Stimulated activated CD4-positive, alpha-beta T cell treated with anti-CD3 and anti-CD28 coated beads, Interleukin-12 subunit alpha, Interleukin-12 subunit beta, amount 100 ng/mL, for 4 hours (primary cell): ENCODE results near the gene TOP3A.

Experiments used
- DNase-seq: peaks from one replicate; pipeline ENCODE4 v3.0.0-alpha.2; 2020

Gene TOP3A

DNA sequence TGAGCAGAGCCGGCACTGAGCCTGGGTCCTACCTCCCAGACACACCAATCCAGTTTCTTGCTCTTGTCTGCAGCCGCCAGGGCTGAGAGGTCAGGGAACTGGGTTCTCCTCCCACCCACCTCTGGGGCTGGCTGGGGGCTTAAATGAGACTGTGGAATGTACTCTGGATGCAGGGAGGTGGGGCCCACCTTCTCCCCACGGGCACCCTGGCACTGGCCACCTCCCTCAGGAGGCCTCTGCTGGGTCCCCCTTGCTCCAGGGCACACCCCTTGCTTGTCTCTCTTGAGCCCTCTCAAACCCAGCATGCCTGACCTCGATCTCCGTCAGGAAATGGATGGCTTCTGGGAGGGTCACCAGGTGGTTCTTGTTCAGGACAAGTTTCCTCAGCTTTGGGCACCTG, 62.6 kb downstream of the TOP3A start:
- DNase-seq = no peak

DNA sequence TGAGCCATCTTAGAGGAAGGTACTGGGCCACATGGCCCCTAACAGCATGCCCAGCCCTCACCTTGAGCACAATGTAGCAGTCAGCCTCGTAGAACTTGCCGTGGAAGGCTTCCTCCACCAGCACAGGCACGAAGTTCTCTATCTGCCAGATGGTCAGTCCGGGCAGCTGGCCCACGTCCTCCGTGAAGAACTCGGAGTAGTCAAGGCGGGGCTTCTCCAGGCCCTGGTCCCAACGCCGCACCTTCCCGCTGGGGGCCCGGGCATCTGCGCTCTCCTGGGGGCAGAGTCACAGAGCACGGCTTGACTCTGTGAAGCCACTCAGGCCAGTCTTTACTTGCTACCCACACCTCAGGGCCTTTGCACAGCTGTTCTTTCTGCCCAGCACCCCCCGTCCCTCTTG, 63.6 kb downstream of the TOP3A start:
- no peak for DNase-seq

DNA sequence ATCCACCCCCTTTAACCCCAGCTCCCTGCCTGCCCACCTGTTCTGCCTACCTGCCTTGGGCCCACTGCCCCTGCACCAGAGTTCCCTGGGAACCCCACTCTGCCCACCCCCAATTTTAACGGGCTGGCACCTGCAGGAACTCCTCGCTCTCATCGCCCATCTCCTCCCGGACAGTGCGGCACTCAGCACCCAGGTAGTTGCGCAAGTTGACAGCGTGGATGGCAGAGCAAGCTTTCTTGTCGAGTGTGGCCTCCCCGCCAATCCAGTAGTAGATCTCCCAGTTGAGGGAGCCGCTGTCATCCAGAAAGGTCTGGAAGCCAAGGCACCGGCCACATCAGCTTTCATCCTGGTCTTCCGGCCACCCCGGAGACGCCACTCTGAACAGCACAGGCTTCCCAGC, 64.1 kb downstream of the TOP3A start:
- DNase-seq = no peak

- no peak for DNase-seq
These were observed 64.5 kb downstream of the TOP3A start for GRCh38 chr17:18250259-18250658.

DNA sequence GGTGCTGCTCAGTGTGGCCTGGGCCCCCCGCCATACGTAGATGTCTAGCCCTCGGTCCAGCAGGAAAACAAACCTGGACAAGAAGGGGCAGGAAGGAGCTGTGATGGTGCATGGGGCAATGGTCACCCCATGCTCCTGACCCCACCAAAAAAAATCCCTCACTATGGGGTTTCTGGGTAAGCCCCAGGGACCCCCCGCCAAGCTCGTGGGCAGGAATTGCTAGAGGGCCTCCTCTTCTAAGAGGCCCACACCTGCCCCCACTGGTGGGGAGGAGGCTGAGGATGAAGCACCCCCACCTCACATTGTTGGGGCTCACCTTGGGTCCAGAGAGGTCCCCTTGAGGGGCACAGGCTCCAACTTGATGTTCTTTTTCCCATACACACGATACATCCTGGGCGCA, 66.0 kb downstream of the TOP3A start:
- no peak for DNase-seq

- DNase-seq = peak; percentile 45
These were observed 66.5 kb downstream of the TOP3A start for GRCh38 chr17:18248300-18248731.

GRCh38 chr17:18247613-18248001, 67.2 kb downstream of the TOP3A start:
- DNase-seq = no peak

GRCh38 chr17:18246880-18247612, 67.7 kb downstream of the TOP3A start:
- DNase-seq = peak; percentile 37

- no peak for DNase-seq
These were observed 68.6 kb downstream of the TOP3A start for GRCh38 chr17:18246109-18246725.

- no peak for DNase-seq
These were observed 69.6 kb downstream of the TOP3A start for GRCh38 chr17:18245038-18245776.

DNA sequence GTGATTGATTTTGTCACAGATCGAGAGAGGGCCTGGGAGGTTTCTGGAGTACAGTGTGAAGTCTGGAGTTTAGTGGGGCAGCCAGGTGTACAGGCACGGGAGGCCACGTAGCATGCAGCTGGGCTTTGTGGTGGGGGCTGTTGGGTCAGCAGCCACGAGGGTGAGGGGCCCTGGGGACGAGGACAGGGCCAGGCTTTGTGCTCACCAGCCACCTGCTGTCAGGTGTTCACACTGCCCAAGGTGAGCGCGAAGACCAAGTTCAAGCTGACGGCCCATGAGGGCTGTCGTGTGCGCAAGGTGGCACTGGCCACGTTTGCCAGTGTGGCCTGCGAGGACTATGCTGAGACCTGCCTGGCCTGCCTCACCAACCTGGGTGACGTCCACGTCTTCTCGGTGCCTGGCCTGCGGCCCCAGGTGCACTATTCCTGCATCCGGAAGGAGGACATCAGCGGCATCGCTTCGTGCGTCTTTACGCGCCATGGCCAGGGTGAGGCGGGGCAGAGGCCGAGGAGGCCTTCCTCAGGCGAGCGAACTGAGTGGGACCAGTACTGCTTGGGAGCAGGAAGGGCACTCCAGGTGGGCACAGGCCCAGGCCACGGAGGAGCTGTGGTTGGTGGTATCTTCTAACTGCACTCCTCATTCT, 73.4 kb downstream of the TOP3A start:
- DNase-seq = no peak

- DNase-seq = no peak
These were observed 74.3 kb downstream of the TOP3A start for GRCh38 chr17:18240449-18240848.

GRCh38 chr17:18238299-18238698, 76.5 kb downstream of the TOP3A start:
- DNase-seq = no peak

GRCh38 chr17:18237461-18237860, 77.3 kb downstream of the TOP3A start:
- no peak for DNase-seq

DNA sequence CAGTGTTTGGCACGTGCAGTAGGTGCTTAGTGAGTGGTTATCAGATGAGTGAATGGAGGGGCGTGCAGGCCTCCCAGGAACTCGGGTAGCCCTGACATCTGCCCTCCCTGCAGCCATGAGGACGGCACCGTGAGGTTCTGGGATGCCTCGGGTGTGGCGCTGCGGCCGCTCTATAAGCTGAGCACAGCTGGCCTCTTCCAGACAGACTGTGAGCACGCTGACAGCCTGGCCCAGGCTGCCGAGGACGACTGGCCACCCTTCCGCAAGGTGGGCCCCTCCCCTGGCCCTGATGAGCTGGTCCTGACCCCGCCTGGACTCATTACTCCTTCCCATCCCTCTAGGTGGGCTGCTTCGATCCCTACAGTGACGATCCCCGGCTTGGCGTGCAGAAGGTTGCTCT, 78.3 kb downstream of the TOP3A start:
- no peak for DNase-seq

GRCh38 chr17:18235743-18236256, 79.0 kb downstream of the TOP3A start:
- DNase-seq = no peak

GRCh38 chr17:18234853-18235380, 79.9 kb downstream of the TOP3A start:
- DNase-seq = no peak

DNA sequence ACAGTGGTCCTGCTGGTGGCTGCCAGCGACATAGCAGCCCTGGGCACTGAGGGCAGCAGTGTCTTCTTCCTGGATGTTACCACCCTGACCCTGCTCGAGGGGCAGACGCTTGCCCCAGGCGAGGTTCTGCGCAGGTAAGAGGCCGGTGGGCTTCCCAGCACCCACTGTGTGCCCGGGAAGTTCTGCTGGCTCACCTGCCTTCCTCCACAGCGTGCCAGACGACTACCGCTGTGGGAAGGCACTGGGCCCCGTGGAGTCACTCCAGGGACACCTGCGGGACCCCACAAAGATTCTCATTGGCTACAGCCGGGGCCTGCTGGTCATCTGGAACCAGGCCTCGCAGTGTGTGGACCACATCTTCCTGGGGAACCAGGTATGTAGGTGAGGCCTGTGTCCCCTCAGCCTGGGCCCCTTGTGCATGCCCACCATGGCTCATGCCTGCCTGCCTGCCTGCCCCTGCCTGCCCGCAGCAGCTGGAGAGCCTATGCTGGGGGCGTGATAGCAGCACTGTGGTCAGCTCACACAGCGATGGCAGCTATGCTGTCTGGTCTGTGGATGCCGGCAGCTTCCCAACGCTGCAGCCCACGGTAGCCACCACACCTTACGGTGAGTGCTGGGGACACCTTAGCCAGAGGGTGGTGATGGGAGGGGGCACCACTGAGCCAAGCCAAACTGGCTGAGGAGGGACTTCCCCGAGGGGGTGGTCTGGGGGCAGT, 80.8 kb downstream of the TOP3A start:
- DNase-seq = no peak

GRCh38 chr17:18231164-18231563, 83.6 kb downstream of the TOP3A start:
- DNase-seq = no peak

- no peak for DNase-seq
These were observed 84.3 kb downstream of the TOP3A start for GRCh38 chr17:18230288-18231141.

GRCh38 chr17:18229771-18230170, 85.0 kb downstream of the TOP3A start:
- DNase-seq = no peak
